Astrocyte of the cerebellum (primary cell): Measurements from ENCODE around the gene MAG.

Experiments
- DNase-seq: peaks from one replicate; pipeline ENCODE4 v3.0.0-alpha.2; 2011; ENCODE audit warnings: low read depth
- H3K4me3 ChIP-seq: 2 replicates; pipeline ENCODE4 v1.5.1; 2011; ENCODE audit warnings: mild to moderate bottlenecking, low read depth, low read length, moderate library complexity
- CTCF ChIP-seq: IDR thresholded peaks from 2 replicates; pipeline ENCODE4 v1.5.1; 2012; ENCODE audit warnings: low read length, low read depth, moderate library complexity, mild to moderate bottlenecking; ENCODE audit errors: missing control alignments
- in situ Hi-C: cut with HindIII; loops from 2 replicates; pipeline ENCODE4 v1.10.0; 2017; ENCODE audit warnings: low sequenced_read_pairs

The MAG gene

GRCh38 chr19:35260694-35261304 is 31.2 kb upstream of the MAG start:
- DNase-seq, result no peak
- H3K4me3 ChIP-seq, result no peak overlapping the region
- in situ Hi-C loops, result no loop called here
- TF ChIP-seq CTCF, result no peak

- DNase-seq, result no peak
- no peak overlapping the region for H3K4me3 ChIP-seq
- no peak for TF ChIP-seq CTCF
- in situ Hi-C loops, result no loop called here
These were observed 30.4 kb upstream of the MAG start for GRCh38 chr19:35261356-35262100.

GRCh38 chr19:35262101-35262761 is 29.7 kb upstream of the MAG start:
- H3K4me3 ChIP-seq, result no peak overlapping the region
- in situ Hi-C loops, result no loop called here
- no peak for TF ChIP-seq CTCF
- no peak for DNase-seq

GRCh38 chr19:35264268-35265125 is 27.5 kb upstream of the MAG start:
- in situ Hi-C loops, result no loop called here
- no peak overlapping the region for H3K4me3 ChIP-seq
- no peak for DNase-seq
- TF ChIP-seq CTCF, result no peak

GRCh38 chr19:35265126-35265899 is 26.6 kb upstream of the MAG start:
- in situ Hi-C loops, result no loop called here
- no peak overlapping the region for H3K4me3 ChIP-seq
- no peak for TF ChIP-seq CTCF

More at GRCh38 chr19:35265126-35265899, 26.6 kb upstream of the MAG start:
- DNase-seq, result no peak
